Transverse colon (tissue), 4 donors: ENCODE results near the gene NCK2. TPM values are rescaled to one million over a fixed set of nuclear protein-coding genes. Genes with fewer than 3 reads are reported as not detected.
A peak's percentile ranks its signal among the peaks of the same experiment; 100 is the strongest.

Source experiments
- DNase-seq: peaks from one replicate; pipeline ENCODE4 v3.0.0-alpha.2; 2019
- H3K27ac ChIP-seq, 4 donors: fragments of 200-600 bp; sonication (generic); 2 replicates each; pipeline ENCODE4 v1.5.1; 2016 to 2018; ENCODE audit warnings: inconsistent platforms in 4 of 4
- H3K27me3 ChIP-seq: fragments of 200-600 bp; sonication (generic); 2 replicates; pipeline ENCODE4 v1.5.1; 2017; ENCODE audit warnings: inconsistent platforms
- H3K36me3 ChIP-seq, 4 donors: fragments of 200-600 bp; sonication (generic); 2 replicates each; pipeline ENCODE4 v1.5.1; 2017 to 2019; ENCODE audit warnings: inconsistent platforms in 4 of 4
- H3K4me1 ChIP-seq, 4 donors: fragments of 200-600 bp; sonication (generic); 2 replicates each; pipeline ENCODE4 v1.5.1; 2017 to 2020; ENCODE audit warnings: inconsistent platforms in 4 of 4
- H3K4me3 ChIP-seq, 4 donors: fragments of 200-600 bp; sonication (generic); 1 replicate in 1 of 4; 2 replicates in 3 of 4; pipeline versions ENCODE4 v1.5.1 to v1.6.1; 2017 to 2019; ENCODE audit warnings: inconsistent platforms in 4 of 4
- H3K9me3 ChIP-seq, 2 donors: fragments of 200-600 bp; sonication (generic); 2 replicates each; pipeline ENCODE4 v1.5.1; 2017 to 2019; ENCODE audit warnings: inconsistent platforms in 2 of 2
- EP300 ChIP-seq: sonication (generic); formaldehyde crosslinking; IDR thresholded peaks from one replicate; pipeline ENCODE4 v1.6.1; 2017; ENCODE audit warnings: antibody characterized with exemption, low read depth
- POLR2A ChIP-seq: fragments of 450-650 bp; IDR thresholded peaks from one replicate; pipeline ENCODE4 v1.6.1; 2016; ENCODE audit warnings: antibody characterized with exemption, mild to moderate bottlenecking, moderate library complexity
- POLR2AphosphoS5 ChIP-seq, 3 donors: sonication (generic); formaldehyde crosslinking; IDR thresholded peaks; one replicate each; pipeline ENCODE4 v1.6.1; 2016; ENCODE audit warnings: antibody characterized with exemption in 3 of 3
- WGBS, 2 donors: methylation state at CpG; one replicate each; pipeline ENCODE4 v1.1.5; 2018; ENCODE audit warnings: low coverage in 1 of 2; 5-methylcytosine and 5-hydroxymethylcytosine counted together
- in situ Hi-C, 4 donors: fragments of 200-750 bp; cut with MboI; loops; one replicate each; pipeline versions ENCODE4 v1.15.0 to v1.15.1; 2017; ENCODE audit warnings: low sequenced_read_pairs in 3 of 4, low pct_ligation_motif_present in 1 of 4, low pct_unique_long_range_greater_than_20kb in 1 of 4
- intact Hi-C: fragments of 100-400 bp; cut with DNase I; formaldehyde crosslinking; loops from one replicate; pipeline ENCODE4 v1.15.1; 2023; ENCODE audit warnings: low total_unique reads
- total RNA-seq, 4 donors: library from RNA; depleted of rRNA; stranded (reverse); fragments of >200 nt; gene quantifications; one replicate each; pipeline ENCODE4 v1.1.0, GENCODE V29; 2016
- TF ChIP-seq, protein P1 (sequence below), 5 experiments: fragments of 200-600 bp in 3 of 5; fragments of 450-650 bp in 2 of 5; sonication (generic) in 3 of 5; IDR thresholded peaks; 1 replicate in 2 of 5; 2 replicates in 3 of 5; pipeline ENCODE4 v1.5.1; 2016 to 2017; ENCODE audit warnings: antibody characterized with exemption in 5 of 5, inconsistent platforms in 3 of 5, mild to moderate bottlenecking in 2 of 5, moderate library complexity in 1 of 5

The NCK2 gene
- total RNA-seq, 4 donors from 2014 or later: 42.2 to 74.1 (median 59.9) TPM

GRCh38 chr2:105746177-105747080 lies 1.7 kb downstream of the NCK2 start:
- Histone ChIP-seq H3K9me3 (no peaks in the 10 kb centered on the region), H3K27me3 (no peaks in the 10 kb centered on the region), H3K27ac (peak overlapping the region; percentile 92 to 97 (median 94)), H3K4me3 (peak overlapping the region; percentile 88 to 97 (median 94)), H3K36me3 (no peaks in the 10 kb centered on the region), H3K4me1 (peaks cover 15 to 55% (median 28%) of the 10 kb centered on the region in 4 donors)
- peak; percentile 89 for DNase-seq
- WGBS, 2 donors: 28 to 31% methylated on average over 13 to 23 of the region's 23 CpGs
- in situ Hi-C loops: no loop called here
- TF ChIP-seq EP300 (no peak), POLR2AphosphoS5 (IDR thresholded peaks at IDR 0.05) (peak in 1 of 3 donors; percentile 29), POLR2A (peak; percentile 0)
- intact Hi-C loops: no loop called here

DNA sequence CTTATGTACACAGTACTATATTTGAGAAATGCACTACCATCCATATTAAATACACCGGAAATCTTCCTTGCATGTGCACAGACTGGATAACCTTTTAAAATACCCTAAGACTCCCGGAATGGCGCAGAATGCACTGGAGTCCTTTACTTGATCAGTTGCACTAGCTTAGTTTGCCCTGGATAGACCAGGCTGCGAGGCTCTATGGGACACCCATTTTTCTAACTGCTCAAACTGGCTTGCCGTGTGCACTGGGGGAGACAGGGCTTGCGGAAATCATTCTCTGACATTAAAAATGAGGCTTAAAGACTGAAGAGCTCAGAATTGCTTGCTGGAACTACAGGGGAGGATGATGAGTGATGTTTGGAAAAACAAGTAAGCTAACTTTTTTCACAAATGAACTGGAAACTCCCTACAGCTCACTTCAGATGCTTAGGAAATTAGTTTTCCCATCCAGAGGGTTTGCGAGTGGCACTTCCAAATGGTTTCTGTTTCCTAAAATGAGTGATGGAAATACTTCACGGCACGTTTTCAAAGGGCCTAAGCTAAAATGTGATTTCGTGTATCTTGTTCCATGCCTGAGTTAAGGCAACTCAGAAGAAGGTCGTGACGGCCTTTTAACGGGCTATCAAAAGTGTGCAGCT lies 2.7 kb downstream of the NCK2 start:
- intact Hi-C loops (no loop called here), in situ Hi-C loops (no loop called here)
- Histone ChIP-seq H3K4me1 (peaks cover 15 to 55% (median 28%) of the 10 kb centered on the region in 4 donors), H3K27me3 (no peaks in the 10 kb centered on the region), H3K36me3 (no peaks in the 10 kb centered on the region), H3K4me3 (peak overlapping the region in 1 of 4 donors; percentile 88), H3K27ac (peak overlapping the region; percentile 92 to 97 (median 94)), H3K9me3 (no peaks in the 10 kb centered on the region)
- 70 to 78% methylated on average over 9 to 13 of the region's 13 CpGs for WGBS, 2 donors
- no peak for TF ChIP-seq POLR2A
- no peak for TF ChIP-seq EP300
- TF ChIP-seq POLR2AphosphoS5 (IDR thresholded peaks at IDR 0.05): no peak
- TF ChIP-seq, protein P1, sequence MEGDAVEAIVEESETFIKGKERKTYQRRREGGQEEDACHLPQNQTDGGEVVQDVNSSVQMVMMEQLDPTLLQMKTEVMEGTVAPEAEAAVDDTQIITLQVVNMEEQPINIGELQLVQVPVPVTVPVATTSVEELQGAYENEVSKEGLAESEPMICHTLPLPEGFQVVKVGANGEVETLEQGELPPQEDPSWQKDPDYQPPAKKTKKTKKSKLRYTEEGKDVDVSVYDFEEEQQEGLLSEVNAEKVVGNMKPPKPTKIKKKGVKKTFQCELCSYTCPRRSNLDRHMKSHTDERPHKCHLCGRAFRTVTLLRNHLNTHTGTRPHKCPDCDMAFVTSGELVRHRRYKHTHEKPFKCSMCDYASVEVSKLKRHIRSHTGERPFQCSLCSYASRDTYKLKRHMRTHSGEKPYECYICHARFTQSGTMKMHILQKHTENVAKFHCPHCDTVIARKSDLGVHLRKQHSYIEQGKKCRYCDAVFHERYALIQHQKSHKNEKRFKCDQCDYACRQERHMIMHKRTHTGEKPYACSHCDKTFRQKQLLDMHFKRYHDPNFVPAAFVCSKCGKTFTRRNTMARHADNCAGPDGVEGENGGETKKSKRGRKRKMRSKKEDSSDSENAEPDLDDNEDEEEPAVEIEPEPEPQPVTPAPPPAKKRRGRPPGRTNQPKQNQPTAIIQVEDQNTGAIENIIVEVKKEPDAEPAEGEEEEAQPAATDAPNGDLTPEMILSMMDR (IDR thresholded peaks at IDR 0.05): no peak
- no peak for DNase-seq

- H3K27ac ChIP-seq: peak overlapping the region; percentile 92 to 97 (median 94)
- TF ChIP-seq POLR2AphosphoS5 (IDR thresholded peaks at IDR 0.05): no peak
- TF ChIP-seq EP300: no peak
- TF ChIP-seq, protein P1 (IDR thresholded peaks at IDR 0.05): no peak
- TF ChIP-seq POLR2A: no peak
- in situ Hi-C loops: no loop called here
- peak overlapping the region in 1 of 4 donors; percentile 88 for H3K4me3 ChIP-seq
- peaks cover 15 to 55% (median 28%) of the 10 kb centered on the region in 4 donors for H3K4me1 ChIP-seq
- no peaks in the 10 kb centered on the region for H3K36me3 ChIP-seq
- no peak for DNase-seq
- WGBS, 2 donors: 50 to 67% methylated on average over 1 to 4 of the region's 4 CpGs
- H3K27me3 ChIP-seq: no peaks in the 10 kb centered on the region
- no peaks in the 10 kb centered on the region for H3K9me3 ChIP-seq
- intact Hi-C loops: loop anchor here (2.0 kb wide), 1 partner anchor 281 kb away; no protein-coding TSS in a partner anchor
These were observed 3.3 kb downstream of the NCK2 start for GRCh38 chr2:105747991-105748390.

DNA sequence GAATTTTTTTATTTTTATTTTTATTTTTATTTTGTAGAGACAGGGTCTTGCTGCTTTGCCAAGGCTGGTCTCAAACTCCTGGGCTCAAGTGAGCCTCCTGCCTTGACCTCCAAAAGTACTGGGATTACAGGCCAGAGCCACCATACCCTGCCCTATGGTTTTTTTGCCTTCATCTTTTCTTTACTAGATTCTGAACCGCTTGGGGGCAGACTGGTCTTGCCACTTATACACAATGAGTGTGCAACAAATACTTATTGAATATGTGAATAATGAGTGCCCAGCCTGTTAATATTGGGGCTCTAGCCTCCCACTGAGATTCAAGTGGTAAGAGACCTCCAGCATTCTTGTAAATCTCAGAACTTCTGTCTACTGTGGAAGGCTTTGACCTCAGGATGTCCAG lies 3.9 kb downstream of the NCK2 start:
- TF ChIP-seq, protein P1 (IDR thresholded peaks at IDR 0.05): no peak
- TF ChIP-seq POLR2A (no peak), POLR2AphosphoS5 (IDR thresholded peaks at IDR 0.05) (no peak)
- DNase-seq: no peak
- in situ Hi-C loops: no loop called here
- intact Hi-C loops: loop anchor here (2.0 kb wide), 1 partner anchor 280 kb away; no protein-coding TSS in a partner anchor
- WGBS, 2 donors: 80% methylated on average over 1 of the region's 1 CpG; no CpG with 5 or more reads in 1 of the 2 donors
- Histone ChIP-seq H3K27me3 (no peaks in the 10 kb centered on the region), H3K27ac (peak overlapping the region in 3 of 4 donors; percentile 92 to 97 (median 94)), H3K4me1 (peaks cover 15 to 59% (median 28%) of the 10 kb centered on the region in 4 donors), H3K4me3 (no peak overlapping the region), H3K36me3 (no peaks in the 10 kb centered on the region), H3K9me3 (no peaks in the 10 kb centered on the region)
